SU-DHL-6 (cell line): ENCODE measurements around the gene PHACTR1.

ENCODE experiments used
- CTCF ChIP-seq: fragments of 200-600 bp; sonication (generic); IDR thresholded peaks from one replicate; pipeline ENCODE4 v1.5.1; 2017; ENCODE audit warnings: antibody characterized with exemption, mild to moderate bottlenecking, low read length, moderate library complexity; ENCODE audit not compliant: insufficient read depth, poor library complexity, severe bottlenecking
- EZH2phosphoT487 ChIP-seq: fragments of 200-600 bp; sonication (generic), shearing (Covaris generic); conservative IDR thresholded peaks from 2 replicates; pipeline ENCODE4 v1.6.1; 2018; ENCODE audit warnings: mild to moderate bottlenecking, antibody characterized with exemption, low read length, moderate library complexity, mixed read lengths

GRCh38 chr6:13157293-13157692, 440.7 kb downstream of the PHACTR1 start:
- TF ChIP-seq EZH2phosphoT487 (no peak), CTCF (no peak)
